ENCODE data around the gene TNIK.

Gene TNIK

GRCh38 chr3:171419457-171419856 is 40.7 kb downstream of the TNIK start:
- H3K4me3 ChIP-seq (ENCODE audit: low read depth, low read length, poor library complexity, severe bottlenecking): no peak overlapping the region
- no peaks in the 10 kb centered on the region for H3K9me3 ChIP-seq (ENCODE audit: low read length)
- H3K79me2 ChIP-seq (ENCODE audit: insufficient read depth, low read length): no peaks in the 10 kb centered on the region
- H3F3A ChIP-seq (ENCODE audit: insufficient read depth, low read length): no peaks in the 10 kb centered on the region
- H3K9me2 ChIP-seq (ENCODE audit: low read depth, low read length): no peaks in the 10 kb centered on the region
- no peak overlapping the region for H3K9ac ChIP-seq (ENCODE audit: low read length)
- H3K4me1 ChIP-seq (ENCODE audit: insufficient read depth, low read length, severe bottlenecking): no peaks in the 10 kb centered on the region
- no peaks in the 10 kb centered on the region for H4K20me1 ChIP-seq (ENCODE audit: insufficient read depth, low read length)
- no peaks in the 10 kb centered on the region for H3K27me3 ChIP-seq (ENCODE audit: insufficient read depth, low read length)
- H3K36me3 ChIP-seq (ENCODE audit: insufficient read depth, low read length): no peaks in the 10 kb centered on the region
- H3K4me2 ChIP-seq (ENCODE audit: low read length): no peak overlapping the region
- TF ChIP-seq CTCF (IDR thresholded peaks at IDR 0.05; ENCODE audit: low read length): no peak
- H2AFZ ChIP-seq (ENCODE audit: low read length): no peak overlapping the region
- H3K27ac ChIP-seq (ENCODE audit: low read depth, low read length, poor library complexity, severe bottlenecking): no peak overlapping the region

GRCh38 chr3:171417813-171418212 is 42.4 kb downstream of the TNIK start:
- no peaks in the 10 kb centered on the region for H3K27me3 ChIP-seq (ENCODE audit: insufficient read depth, low read length)
- no peak overlapping the region for H2AFZ ChIP-seq (ENCODE audit: low read length)
- no peaks in the 10 kb centered on the region for H3K9me2 ChIP-seq (ENCODE audit: low read depth, low read length)
- no peak overlapping the region for H3K4me3 ChIP-seq (ENCODE audit: low read depth, low read length, poor library complexity, severe bottlenecking)
- H3K9ac ChIP-seq (ENCODE audit: low read length): no peak overlapping the region
- H3F3A ChIP-seq (ENCODE audit: insufficient read depth, low read length): no peaks in the 10 kb centered on the region
- no peaks in the 10 kb centered on the region for H3K79me2 ChIP-seq (ENCODE audit: insufficient read depth, low read length)
- no peaks in the 10 kb centered on the region for H3K4me1 ChIP-seq (ENCODE audit: insufficient read depth, low read length, severe bottlenecking)
- H3K9me3 ChIP-seq (ENCODE audit: low read length): no peaks in the 10 kb centered on the region
- H3K36me3 ChIP-seq (ENCODE audit: insufficient read depth, low read length): no peaks in the 10 kb centered on the region
- TF ChIP-seq EZH2 (IDR thresholded peaks at IDR 0.05; ENCODE audit: borderline replicate concordance, low read length): no peak
- no peak for TF ChIP-seq CTCF (IDR thresholded peaks at IDR 0.05; ENCODE audit: low read length)
- H3K4me2 ChIP-seq (ENCODE audit: low read length): no peak overlapping the region
- H4K20me1 ChIP-seq (ENCODE audit: insufficient read depth, low read length): no peaks in the 10 kb centered on the region
- no peak overlapping the region for H3K27ac ChIP-seq (ENCODE audit: low read depth, low read length, poor library complexity, severe bottlenecking)

GRCh38 chr3:171417137-171417536 is 43.1 kb downstream of the TNIK start:
- no peak overlapping the region for H3K9ac ChIP-seq (ENCODE audit: low read length)
- no peak overlapping the region for H3K4me3 ChIP-seq (ENCODE audit: low read depth, low read length, poor library complexity, severe bottlenecking)
- no peak overlapping the region for H3K27ac ChIP-seq (ENCODE audit: low read depth, low read length, poor library complexity, severe bottlenecking)
- no peaks in the 10 kb centered on the region for H3K9me3 ChIP-seq (ENCODE audit: low read length)
- H3K27me3 ChIP-seq (ENCODE audit: insufficient read depth, low read length): no peaks in the 10 kb centered on the region
- TF ChIP-seq EZH2 (IDR thresholded peaks at IDR 0.05; ENCODE audit: borderline replicate concordance, low read length) (no peak), CTCF (IDR thresholded peaks at IDR 0.05; ENCODE audit: low read length) (no peak)
- no peaks in the 10 kb centered on the region for H4K20me1 ChIP-seq (ENCODE audit: insufficient read depth, low read length)
- no peaks in the 10 kb centered on the region for H3K9me2 ChIP-seq (ENCODE audit: low read depth, low read length)
- H3K4me2 ChIP-seq (ENCODE audit: low read length): no peak overlapping the region
- H3K4me1 ChIP-seq (ENCODE audit: insufficient read depth, low read length, severe bottlenecking): no peaks in the 10 kb centered on the region
- H3K36me3 ChIP-seq (ENCODE audit: insufficient read depth, low read length): no peaks in the 10 kb centered on the region
- H3K79me2 ChIP-seq (ENCODE audit: insufficient read depth, low read length): no peaks in the 10 kb centered on the region
- H2AFZ ChIP-seq (ENCODE audit: low read length): no peak overlapping the region
- no peaks in the 10 kb centered on the region for H3F3A ChIP-seq (ENCODE audit: insufficient read depth, low read length)

All from OCI-LY1 (cell line).